ENCODE measurements around the gene CECR2.

CECR2 gene

GRCh38 chr22:17451316-17451715 lies 82.1 kb downstream of the CECR2 start:
- DNase-seq (ENCODE audit: low read depth) = no peak

GRCh38 chr22:17460895-17461294 lies 91.6 kb downstream of the CECR2 start:
- no peak for DNase-seq (ENCODE audit: low read depth)

GRCh38 chr22:17470880-17471500 lies 101.7 kb downstream of the CECR2 start:
- no peak for DNase-seq (ENCODE audit: low read depth)

- no peak for DNase-seq (ENCODE audit: low read depth)
Measured at GRCh38 chr22:17471886-17472535, 102.8 kb downstream of the CECR2 start.

GRCh38 chr22:17472932-17473331 lies 103.7 kb downstream of the CECR2 start:
- DNase-seq (ENCODE audit: low read depth) = no peak

GRCh38 chr22:17475318-17476230 lies 106.3 kb downstream of the CECR2 start:
- no peak for DNase-seq (ENCODE audit: low read depth)

GRCh38 chr22:17476838-17477237 lies 107.6 kb downstream of the CECR2 start:
- DNase-seq (ENCODE audit: low read depth) = no peak

- no peak for DNase-seq (ENCODE audit: low read depth)
Measured at GRCh38 chr22:17477391-17477833, 108.2 kb downstream of the CECR2 start.

- DNase-seq (ENCODE audit: low read depth) = no peak
Measured at GRCh38 chr22:17479135-17479534, 109.9 kb downstream of the CECR2 start.

- DNase-seq (ENCODE audit: low read depth) = no peak
Measured at GRCh38 chr22:17481424-17481823, 112.2 kb downstream of the CECR2 start.

- no peak for DNase-seq (ENCODE audit: low read depth)
Measured at GRCh38 chr22:17483688-17484372, 114.6 kb downstream of the CECR2 start.

GRCh38 chr22:17484608-17485007 lies 115.3 kb downstream of the CECR2 start:
- DNase-seq (ENCODE audit: low read depth) = no peak

GRCh38 chr22:17486313-17486712 lies 117.1 kb downstream of the CECR2 start:
- DNase-seq (ENCODE audit: low read depth) = no peak

GRCh38 chr22:17486719-17487118 lies 117.5 kb downstream of the CECR2 start:
- no peak for DNase-seq (ENCODE audit: low read depth)

- no peak for DNase-seq (ENCODE audit: low read depth)
Measured at GRCh38 chr22:17489101-17489500, 119.8 kb downstream of the CECR2 start.

GRCh38 chr22:17491090-17491640 lies 121.9 kb downstream of the CECR2 start:
- no peak for DNase-seq (ENCODE audit: low read depth)

- no peak for DNase-seq (ENCODE audit: low read depth)
Measured at GRCh38 chr22:17492247-17492646, 123.0 kb downstream of the CECR2 start.

- DNase-seq (ENCODE audit: low read depth) = no peak
Measured at GRCh38 chr22:17493419-17493981, 124.2 kb downstream of the CECR2 start.

- DNase-seq (ENCODE audit: low read depth) = no peak
Measured at GRCh38 chr22:17496841-17497240, 127.6 kb downstream of the CECR2 start.

- no peak for DNase-seq (ENCODE audit: low read depth)
Measured at GRCh38 chr22:17501679-17502285, 132.5 kb downstream of the CECR2 start.

GRCh38 chr22:17508110-17508509 lies 138.8 kb downstream of the CECR2 start:
- no peak for DNase-seq (ENCODE audit: low read depth)
